GM10266 (cell line): ENCODE results near the gene PIK3C2B.

Source experiments
- DNase-seq: peaks from one replicate; pipeline ENCODE4 v3.0.0; 2012; ENCODE audit errors: extremely low spot score
- CTCF ChIP-seq: IDR thresholded peaks from 2 replicates; pipeline ENCODE4 v1.5.1; 2012; ENCODE audit warnings: mild to moderate bottlenecking, low read depth; ENCODE audit not compliant: control insufficient read depth, insufficient read depth; ENCODE audit errors: missing control alignments

The PIK3C2B gene

DNA sequence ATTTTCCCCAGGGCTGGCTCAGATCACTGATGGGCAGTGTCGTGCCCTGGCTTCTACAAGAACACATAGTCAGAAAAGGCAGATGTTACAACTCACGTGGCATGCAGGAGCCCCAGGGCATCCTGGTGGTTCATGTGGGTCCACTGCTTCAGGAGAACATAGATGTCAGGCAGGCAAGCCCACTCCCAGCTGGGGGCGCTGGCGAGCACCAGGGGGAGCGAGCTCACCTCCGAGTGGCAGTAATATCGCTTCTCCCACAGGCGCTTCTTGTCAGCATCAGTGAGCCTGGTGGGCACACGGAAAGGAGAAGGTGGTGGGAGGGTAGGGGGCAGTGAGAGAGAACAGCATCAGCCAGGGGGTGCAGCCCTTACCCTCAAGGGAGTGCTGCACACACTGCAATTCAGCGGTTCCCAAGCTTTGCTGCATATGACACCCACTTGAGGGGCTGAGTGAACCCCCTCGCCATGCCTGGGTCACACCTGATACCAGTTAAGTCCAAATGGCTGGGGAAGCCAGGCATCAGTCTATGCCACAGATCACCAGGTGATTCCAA, 48.7 kb downstream of the PIK3C2B start:
- TF ChIP-seq CTCF, result peak; percentile 55
- peak; percentile 47 for DNase-seq
